Mesendoderm (in vitro differentiated cells): ENCODE measurements around the gene LPAR1.

Experiments
- DNase-seq: peaks from one replicate; pipeline ENCODE4 v3.0.0; 2013
- H2AK5ac ChIP-seq: 2 replicates; pipeline ENCODE4 v1.6.1; 2013; ENCODE audit warnings: low read length, inconsistent platforms
- H2BK120ac ChIP-seq: 2 replicates; pipeline ENCODE4 v1.6.1; 2013; ENCODE audit warnings: low read depth, mild to moderate bottlenecking, low read length, moderate library complexity, mixed read lengths
- H2BK15ac ChIP-seq: replicated peaks from 2 replicates; pipeline ENCODE4 v1.6.1; 2013; ENCODE audit warnings: low read depth, mild to moderate bottlenecking, moderate library complexity
- H2BK5ac ChIP-seq: 2 replicates; pipeline ENCODE4 v1.6.1; 2013; ENCODE audit warnings: low read length, inconsistent platforms
- H3K18ac ChIP-seq: 2 replicates; pipeline ENCODE4 v1.6.1; 2013; ENCODE audit warnings: mild to moderate bottlenecking, low read length, mixed read lengths
- H3K23ac ChIP-seq: one replicate; pipeline ENCODE4 v1.6.1; 2013; ENCODE audit warnings: low read length
- H3K27ac ChIP-seq: 2 replicates; pipeline ENCODE4 v1.5.1; 2013; ENCODE audit warnings: low read depth, mild to moderate bottlenecking, inconsistent platforms, low read length, moderate library complexity
- H3K27me3 ChIP-seq: 2 replicates; pipeline ENCODE4 v1.6.1; 2013; ENCODE audit warnings: low read length, control low read depth, mild to moderate bottlenecking, inconsistent platforms; ENCODE audit not compliant: insufficient read depth, poor library complexity
- H3K36me3 ChIP-seq: 2 replicates; pipeline ENCODE4 v1.6.1; 2013; ENCODE audit warnings: low read length, inconsistent platforms; ENCODE audit not compliant: control insufficient read depth, insufficient read depth
- H3K4ac ChIP-seq: one replicate; pipeline ENCODE4 v1.6.1; 2013; ENCODE audit warnings: low read depth, mild to moderate bottlenecking, low read length, moderate library complexity
- H3K4me1 ChIP-seq: 2 replicates; pipeline ENCODE4 v1.6.1; 2013; ENCODE audit warnings: low read depth, low read length, inconsistent platforms; ENCODE audit not compliant: control insufficient read depth
- H3K4me2 ChIP-seq: 2 replicates; pipeline ENCODE4 v1.6.1; 2013; ENCODE audit warnings: low read length
- H3K4me3 ChIP-seq: 2 replicates; pipeline ENCODE4 v1.5.1; 2013; ENCODE audit warnings: mild to moderate bottlenecking, low read length
- H3K56ac ChIP-seq: one replicate; pipeline ENCODE4 v1.6.1; 2013; ENCODE audit warnings: low read length
- H3K79me1 ChIP-seq: 2 replicates; pipeline ENCODE4 v1.6.1; 2013; ENCODE audit warnings: low read length, inconsistent platforms
- H3K79me2 ChIP-seq: 2 replicates; pipeline ENCODE4 v1.6.1; 2013; ENCODE audit warnings: mild to moderate bottlenecking, low read length; ENCODE audit not compliant: control insufficient read depth, insufficient read depth
- H3K9ac ChIP-seq: 2 replicates; pipeline ENCODE4 v1.6.1; 2013; ENCODE audit warnings: low read length, inconsistent platforms
- H4K5ac ChIP-seq: one replicate; pipeline ENCODE4 v1.6.1; 2013; ENCODE audit warnings: low read length
- H4K8ac ChIP-seq: one replicate; pipeline ENCODE4 v1.6.1; 2013; ENCODE audit warnings: low read depth, mild to moderate bottlenecking, control low read depth, low read length, moderate library complexity
- WGBS: extraction: QIAGEN DNeasy Blood & Tissue Kit; methylation state at CpG from one replicate; pipeline ENCODE4 v1.1.7; 2013; ENCODE audit warnings: low lambda C conversion rate, missing lambda C conversion rate; ENCODE audit not compliant: insufficient coverage; ENCODE audit errors: extremely low coverage; 5-methylcytosine and 5-hydroxymethylcytosine counted together

Gene LPAR1

GRCh38 chr9:110984890-110985437 is 53.3 kb downstream of the LPAR1 start:
- no peak overlapping the region for H3K18ac ChIP-seq
- no peak overlapping the region for H2AK5ac ChIP-seq
- no peak overlapping the region for H3K27ac ChIP-seq
- H2BK120ac ChIP-seq, result no peak overlapping the region
- no peak overlapping the region for H2BK5ac ChIP-seq
- H3K4me3 ChIP-seq, result no peak overlapping the region
- no peak overlapping the region for H4K5ac ChIP-seq
- no peak overlapping the region for H3K4me2 ChIP-seq
- no peak overlapping the region for H3K23ac ChIP-seq
- H2BK15ac ChIP-seq, result no peak overlapping the region
- WGBS, result no CpG with 5 or more reads among the region's 2 CpGs
- no peaks in the 10 kb centered on the region for H3K27me3 ChIP-seq
- no peaks in the 10 kb centered on the region for H3K79me2 ChIP-seq
- H3K56ac ChIP-seq, result no peak overlapping the region
- no peaks in the 10 kb centered on the region for H3K79me1 ChIP-seq
- no peak overlapping the region for H3K9ac ChIP-seq
- H3K4ac ChIP-seq, result no peak overlapping the region
- DNase-seq, result no peak
- no peak overlapping the region for H4K8ac ChIP-seq
- peaks cover 2% of the 10 kb centered on the region for H3K4me1 ChIP-seq
- no peaks in the 10 kb centered on the region for H3K36me3 ChIP-seq

- no peak overlapping the region for H2BK120ac ChIP-seq
- no peak overlapping the region for H2BK5ac ChIP-seq
- H3K18ac ChIP-seq, result no peak overlapping the region
- H3K4me1 ChIP-seq, result peaks cover 6% of the 10 kb centered on the region
- no peaks in the 10 kb centered on the region for H3K79me2 ChIP-seq
- no peak overlapping the region for H3K4me3 ChIP-seq
- H4K8ac ChIP-seq, result no peak overlapping the region
- no peak overlapping the region for H4K5ac ChIP-seq
- WGBS, result no CpG with 5 or more reads among the region's 3 CpGs
- no peak overlapping the region for H3K56ac ChIP-seq
- H3K9ac ChIP-seq, result no peak overlapping the region
- H3K23ac ChIP-seq, result no peak overlapping the region
- no peaks in the 10 kb centered on the region for H3K36me3 ChIP-seq
- H3K4ac ChIP-seq, result no peak overlapping the region
- H2AK5ac ChIP-seq, result no peak overlapping the region
- H3K27ac ChIP-seq, result no peak overlapping the region
- no peaks in the 10 kb centered on the region for H3K27me3 ChIP-seq
- H2BK15ac ChIP-seq, result no peak overlapping the region
- peak; percentile 70 for DNase-seq
- H3K79me1 ChIP-seq, result no peaks in the 10 kb centered on the region
- H3K4me2 ChIP-seq, result no peak overlapping the region
Measured at GRCh38 chr9:110980261-110980660, 58.0 kb downstream of the LPAR1 start.

- DNase-seq, result peak; percentile 35
- H3K56ac ChIP-seq, result no peak overlapping the region
- H3K27me3 ChIP-seq, result no peaks in the 10 kb centered on the region
- no peak overlapping the region for H3K4ac ChIP-seq
- H4K5ac ChIP-seq, result no peak overlapping the region
- H4K8ac ChIP-seq, result no peak overlapping the region
- H3K79me1 ChIP-seq, result no peaks in the 10 kb centered on the region
- no peak overlapping the region for H2AK5ac ChIP-seq
- no peak overlapping the region for H2BK5ac ChIP-seq
- no peak overlapping the region for H3K4me3 ChIP-seq
- H3K4me1 ChIP-seq, result peaks cover 6% of the 10 kb centered on the region
- H2BK15ac ChIP-seq, result no peak overlapping the region
- no peak overlapping the region for H2BK120ac ChIP-seq
- no peak overlapping the region for H3K4me2 ChIP-seq
- H3K79me2 ChIP-seq, result no peaks in the 10 kb centered on the region
- H3K36me3 ChIP-seq, result no peaks in the 10 kb centered on the region
- no peak overlapping the region for H3K27ac ChIP-seq
- no peak overlapping the region for H3K9ac ChIP-seq
- H3K18ac ChIP-seq, result no peak overlapping the region
- H3K23ac ChIP-seq, result no peak overlapping the region
Measured at GRCh38 chr9:110979636-110980035, 58.6 kb downstream of the LPAR1 start.

GRCh38 chr9:110978516-110978915 is 59.8 kb downstream of the LPAR1 start:
- Histone ChIP-seq H3K18ac (no peak overlapping the region), H2BK5ac (no peak overlapping the region), H4K8ac (no peak overlapping the region), H3K4me2 (no peak overlapping the region), H2AK5ac (no peak overlapping the region), H3K79me1 (no peaks in the 10 kb centered on the region), H3K4ac (no peak overlapping the region), H3K27me3 (no peaks in the 10 kb centered on the region), H3K36me3 (no peaks in the 10 kb centered on the region), H3K23ac (no peak overlapping the region), H3K4me3 (no peak overlapping the region), H2BK120ac (no peak overlapping the region), H2BK15ac (no peak overlapping the region), H3K9ac (no peak overlapping the region), H3K4me1 (peaks cover 6% of the 10 kb centered on the region), H3K27ac (no peak overlapping the region), H3K79me2 (no peaks in the 10 kb centered on the region), H4K5ac (no peak overlapping the region), H3K56ac (no peak overlapping the region)
- DNase-seq, result no peak
- no CpG with 5 or more reads among the region's 3 CpGs for WGBS

- no peak overlapping the region for H4K5ac ChIP-seq
- H3K4me3 ChIP-seq, result no peak overlapping the region
- no peak overlapping the region for H3K9ac ChIP-seq
- H3K56ac ChIP-seq, result no peak overlapping the region
- no peak overlapping the region for H2AK5ac ChIP-seq
- no peak overlapping the region for H3K27ac ChIP-seq
- no peak overlapping the region for H2BK120ac ChIP-seq
- H3K79me1 ChIP-seq, result no peaks in the 10 kb centered on the region
- no peaks in the 10 kb centered on the region for H3K36me3 ChIP-seq
- no peaks in the 10 kb centered on the region for H3K27me3 ChIP-seq
- no peak overlapping the region for H3K4ac ChIP-seq
- peaks cover 6% of the 10 kb centered on the region for H3K4me1 ChIP-seq
- no peak for DNase-seq
- H2BK15ac ChIP-seq, result no peak overlapping the region
- H3K4me2 ChIP-seq, result no peak overlapping the region
- H3K79me2 ChIP-seq, result no peaks in the 10 kb centered on the region
- WGBS, result no CpG with 5 or more reads among the region's 3 CpGs
- H2BK5ac ChIP-seq, result no peak overlapping the region
- H3K18ac ChIP-seq, result no peak overlapping the region
- no peak overlapping the region for H3K23ac ChIP-seq
- no peak overlapping the region for H4K8ac ChIP-seq
Measured at GRCh38 chr9:110977259-110977709, 61.0 kb downstream of the LPAR1 start.

- no peaks in the 10 kb centered on the region for H3K79me2 ChIP-seq
- H3K18ac ChIP-seq, result no peak overlapping the region
- no CpG with 5 or more reads among the region's 6 CpGs for WGBS
- H4K8ac ChIP-seq, result no peak overlapping the region
- H3K56ac ChIP-seq, result no peak overlapping the region
- H3K4me2 ChIP-seq, result no peak overlapping the region
- H3K9ac ChIP-seq, result no peak overlapping the region
- H3K36me3 ChIP-seq, result no peaks in the 10 kb centered on the region
- H3K4me3 ChIP-seq, result no peak overlapping the region
- H2BK5ac ChIP-seq, result no peak overlapping the region
- no peak for DNase-seq
- H2BK120ac ChIP-seq, result no peak overlapping the region
- no peaks in the 10 kb centered on the region for H3K27me3 ChIP-seq
- H3K79me1 ChIP-seq, result no peaks in the 10 kb centered on the region
- no peak overlapping the region for H2AK5ac ChIP-seq
- H4K5ac ChIP-seq, result no peak overlapping the region
- no peak overlapping the region for H3K4ac ChIP-seq
- peaks cover 6% of the 10 kb centered on the region for H3K4me1 ChIP-seq
- no peak overlapping the region for H3K23ac ChIP-seq
- no peak overlapping the region for H3K27ac ChIP-seq
- H2BK15ac ChIP-seq, result no peak overlapping the region
Measured at GRCh38 chr9:110975969-110976368, 62.3 kb downstream of the LPAR1 start.
